ENCODE data around the gene SEMA4A.
A peak's percentile ranks its signal among the peaks of the same experiment; 100 is the strongest.
"Not testable (repeated sequence)": the region's sequence is repeated elsewhere in the genome, so short reads cannot be mapped to it uniquely, and the experiment has no call there.

The SEMA4A gene

GRCh38 chr1:156213644-156213966 lies 60.2 kb downstream of the SEMA4A start:
- H3F3A ChIP-seq (ENCODE audit: control insufficient read depth, insufficient read depth): peaks cover 5% of the 10 kb centered on the region; the same call in 1 of the 2 replicates
- H3K9me3 ChIP-seq (ENCODE audit: control insufficient read depth, insufficient read depth, low read length): no peaks in the 10 kb centered on the region
- peak overlapping the region; percentile 96 for H3K4me3 ChIP-seq (ENCODE audit: low read length)
- peak overlapping the region; percentile 77 for H3K4me2 ChIP-seq (ENCODE audit: low read length)
- peaks cover 41% of the 10 kb centered on the region for H3K79me2 ChIP-seq (ENCODE audit: control insufficient read depth, low read length)
- H3K9me2 ChIP-seq (replicated peaks; ENCODE audit: control insufficient read depth, low read length): no peaks in the 10 kb centered on the region
- no peaks in the 10 kb centered on the region for H3K27me3 ChIP-seq (ENCODE audit: control insufficient read depth, low read length)
- H3K4me1 ChIP-seq (ENCODE audit: control insufficient read depth, low read length): peaks cover 12% of the 10 kb centered on the region
- H3K36me3 ChIP-seq (ENCODE audit: control insufficient read depth, low read length): peaks cover 41% of the 10 kb centered on the region
- no peaks in the 10 kb centered on the region for H4K20me1 ChIP-seq (ENCODE audit: control insufficient read depth, insufficient read depth, low read depth, low read length)
- TF ChIP-seq EZH2phosphoT487 (IDR thresholded peaks at IDR 0.05; ENCODE audit: borderline replicate concordance, low read length): no peak
- TF ChIP-seq CTCF (IDR thresholded peaks at IDR 0.05; ENCODE audit: low read depth, low read length, poor library complexity, severe bottlenecking): no peak
- H3K27ac ChIP-seq (ENCODE audit: low read depth, low read length): peak overlapping the region; percentile 74

- Histone ChIP-seq H3K4me3 (ENCODE audit: low read length) (peak overlapping the region; percentile 96), H4K20me1 (ENCODE audit: control insufficient read depth, insufficient read depth, low read depth, low read length) (no peaks in the 10 kb centered on the region), H3K4me2 (ENCODE audit: low read length) (peak overlapping the region; percentile 77), H3K9me3 (ENCODE audit: control insufficient read depth, insufficient read depth, low read length) (no peaks in the 10 kb centered on the region), H3F3A (ENCODE audit: control insufficient read depth, insufficient read depth) (peaks cover 5% of the 10 kb centered on the region; the same call in 1 of the 2 replicates), H3K36me3 (ENCODE audit: control insufficient read depth, low read length) (peaks cover 38% of the 10 kb centered on the region), H3K9me2 (replicated peaks; ENCODE audit: control insufficient read depth, low read length) (no peaks in the 10 kb centered on the region), H3K27ac (ENCODE audit: low read depth, low read length) (no peak overlapping the region), H3K79me2 (ENCODE audit: control insufficient read depth, low read length) (peaks cover 44% of the 10 kb centered on the region), H3K27me3 (ENCODE audit: control insufficient read depth, low read length) (no peaks in the 10 kb centered on the region), H3K4me1 (ENCODE audit: control insufficient read depth, low read length) (peaks cover 13% of the 10 kb centered on the region)
- TF ChIP-seq EZH2phosphoT487 (IDR thresholded peaks at IDR 0.05; ENCODE audit: borderline replicate concordance, low read length) (no peak), CTCF (IDR thresholded peaks at IDR 0.05; ENCODE audit: low read depth, low read length, poor library complexity, severe bottlenecking) (no peak)
These were observed 60.8 kb downstream of the SEMA4A start for GRCh38 chr1:156214024-156214748.

GRCh38 chr1:156216361-156217086 lies 63.1 kb downstream of the SEMA4A start:
- not testable (repeated sequence) for H3F3A ChIP-seq (ENCODE audit: control insufficient read depth, insufficient read depth); H3K4me2 ChIP-seq (ENCODE audit: low read length); H3K27me3 ChIP-seq (ENCODE audit: control insufficient read depth, low read length); H4K20me1 ChIP-seq (ENCODE audit: control insufficient read depth, insufficient read depth, low read depth, low read length); H3K9me2 ChIP-seq (replicated peaks; ENCODE audit: control insufficient read depth, low read length); H3K4me3 ChIP-seq (ENCODE audit: low read length); H3K9me3 ChIP-seq (ENCODE audit: control insufficient read depth, insufficient read depth, low read length); H3K27ac ChIP-seq (ENCODE audit: low read depth, low read length)
- peaks cover 50% of the 10 kb centered on the region for H3K79me2 ChIP-seq (ENCODE audit: control insufficient read depth, low read length)
- H3K36me3 ChIP-seq (ENCODE audit: control insufficient read depth, low read length): peaks cover 32% of the 10 kb centered on the region
- H3K4me1 ChIP-seq (ENCODE audit: control insufficient read depth, low read length): peaks cover 15% of the 10 kb centered on the region

- Histone ChIP-seq H3K4me1 (ENCODE audit: control insufficient read depth, low read length) (peaks cover 9% of the 10 kb centered on the region), H3K9me3 (ENCODE audit: control insufficient read depth, insufficient read depth, low read length) (no peaks in the 10 kb centered on the region), H3K27ac (ENCODE audit: low read depth, low read length) (no peak overlapping the region), H3K36me3 (ENCODE audit: control insufficient read depth, low read length) (peaks cover 34% of the 10 kb centered on the region), H4K20me1 (ENCODE audit: control insufficient read depth, insufficient read depth, low read depth, low read length) (no peaks in the 10 kb centered on the region), H3K4me3 (ENCODE audit: low read length) (no peak overlapping the region), H3K79me2 (ENCODE audit: control insufficient read depth, low read length) (peaks cover 50% of the 10 kb centered on the region), H3K4me2 (ENCODE audit: low read length) (no peak overlapping the region), H3F3A (ENCODE audit: control insufficient read depth, insufficient read depth) (no peaks in the 10 kb centered on the region), H3K27me3 (ENCODE audit: control insufficient read depth, low read length) (no peaks in the 10 kb centered on the region), H3K9me2 (replicated peaks; ENCODE audit: control insufficient read depth, low read length) (no peaks in the 10 kb centered on the region)
- TF ChIP-seq CTCF (IDR thresholded peaks at IDR 0.05; ENCODE audit: low read depth, low read length, poor library complexity, severe bottlenecking) (no peak), EZH2phosphoT487 (IDR thresholded peaks at IDR 0.05; ENCODE audit: borderline replicate concordance, low read length) (no peak)
These were observed 64.5 kb downstream of the SEMA4A start for GRCh38 chr1:156217871-156218270.

All from DOHH2 (cell line).